Stimulated activated CD8-positive, alpha-beta memory T cell treated with anti-CD3 and anti-CD28 coated beads, Interleukin-15, amount 100 ng/mL, for 24 hours (primary cell): ENCODE data around the gene CATSPERE.
"Not testable (repeated sequence)": the region's sequence is repeated elsewhere in the genome, so short reads cannot be mapped to it uniquely, and the experiment has no call there.

ENCODE experiments used
- DNase-seq: peaks from one replicate; pipeline ENCODE4 v3.0.0-alpha.2; 2020; ENCODE audit warnings: low read depth

Gene CATSPERE

DNA sequence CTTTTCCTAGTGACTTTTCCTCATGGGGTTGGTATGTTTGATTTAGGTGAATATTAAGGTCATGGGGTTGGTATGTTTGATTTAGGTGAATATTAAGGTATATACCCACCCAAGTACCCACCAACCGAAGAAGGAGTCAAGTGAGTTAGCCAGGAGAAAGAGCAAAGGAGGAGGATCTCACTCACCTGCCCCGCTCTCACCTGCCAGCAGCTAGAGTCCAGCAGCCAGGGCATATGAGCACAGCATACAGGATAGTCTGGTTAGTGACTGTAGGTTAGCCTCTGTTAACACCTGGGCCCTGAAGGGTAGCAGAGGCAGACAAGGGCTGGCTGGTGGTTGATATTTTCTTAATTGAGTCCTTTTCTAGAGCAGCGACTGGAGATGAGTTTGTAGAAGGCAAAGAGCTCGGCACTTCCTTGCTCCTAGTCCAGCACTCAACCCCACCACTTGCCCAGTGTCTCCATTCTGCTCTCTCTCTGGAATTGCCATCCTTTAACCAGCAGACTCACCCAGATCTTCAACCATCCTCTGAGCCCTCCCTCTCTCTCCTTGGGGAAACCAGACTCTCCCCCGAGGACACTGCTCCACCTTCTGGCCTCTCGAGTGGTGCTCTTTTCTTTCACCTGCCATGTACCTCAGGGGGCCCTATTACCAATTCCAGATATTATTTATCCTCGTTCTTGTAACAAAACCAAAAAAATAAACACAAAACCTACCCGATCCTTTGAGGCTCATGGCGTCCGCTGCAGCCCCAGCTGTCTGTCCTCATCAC is 175.6 kb downstream of the CATSPERE start:
- no peak for DNase-seq

DNA sequence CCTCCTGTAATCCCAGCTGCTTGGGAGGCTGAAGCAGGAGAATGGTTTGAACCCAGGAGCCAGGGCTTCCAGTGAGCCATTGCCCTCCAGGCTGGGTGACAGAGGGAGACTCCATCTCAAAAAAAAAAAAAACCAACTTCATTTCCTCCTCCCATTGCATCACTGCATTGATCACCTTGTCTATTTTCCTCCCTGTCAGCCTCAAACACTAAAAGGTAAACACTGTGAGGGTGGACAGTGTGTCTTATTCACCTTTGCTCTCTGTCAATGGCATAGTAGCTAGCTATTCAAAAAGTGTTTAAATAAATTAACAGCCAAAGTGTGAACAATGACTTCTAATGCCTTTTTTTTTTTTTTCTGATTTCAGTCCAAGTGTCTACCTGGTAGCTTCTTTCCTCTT is 178.5 kb downstream of the CATSPERE start:
- no peak for DNase-seq

DNA sequence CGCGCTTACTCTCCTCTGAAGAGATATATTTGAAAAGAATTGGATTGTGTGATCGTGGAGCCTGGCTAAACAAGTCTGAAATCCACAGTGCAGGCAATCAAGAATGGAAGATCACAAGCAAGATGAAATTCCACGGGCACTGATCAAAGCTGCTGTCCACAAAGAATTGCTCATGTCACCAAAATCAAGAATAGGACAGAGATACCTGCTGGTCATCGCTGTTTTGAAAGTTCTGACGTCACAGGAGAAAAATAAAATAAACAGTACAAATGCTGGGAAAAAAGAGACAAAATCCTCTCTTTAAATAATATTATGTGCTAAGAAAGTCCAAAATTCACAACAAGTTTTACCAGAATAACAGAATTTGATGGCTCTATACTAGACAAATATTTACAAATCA is 179.8 kb downstream of the CATSPERE start:
- DNase-seq, result no peak

DNA sequence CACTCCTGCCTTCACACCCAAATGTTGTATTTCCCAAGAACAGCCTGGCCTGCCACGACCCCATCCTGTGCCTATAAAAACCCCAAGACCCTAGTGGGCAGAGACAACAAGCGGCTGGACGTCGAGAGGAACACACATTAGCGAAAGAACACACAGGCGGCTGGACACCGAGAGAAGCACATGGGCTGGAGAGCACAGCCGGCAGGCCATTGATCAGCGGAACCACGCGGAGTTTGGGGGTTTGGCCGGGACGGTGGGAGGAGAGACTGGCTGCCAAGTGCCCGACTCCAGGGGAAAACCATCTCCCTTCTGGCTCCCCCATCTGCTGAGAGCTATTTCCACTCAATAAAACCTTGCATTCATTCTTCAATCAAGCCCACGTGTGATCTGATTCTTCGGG is 181.5 kb downstream of the CATSPERE start:
- DNase-seq, result no peak

DNA sequence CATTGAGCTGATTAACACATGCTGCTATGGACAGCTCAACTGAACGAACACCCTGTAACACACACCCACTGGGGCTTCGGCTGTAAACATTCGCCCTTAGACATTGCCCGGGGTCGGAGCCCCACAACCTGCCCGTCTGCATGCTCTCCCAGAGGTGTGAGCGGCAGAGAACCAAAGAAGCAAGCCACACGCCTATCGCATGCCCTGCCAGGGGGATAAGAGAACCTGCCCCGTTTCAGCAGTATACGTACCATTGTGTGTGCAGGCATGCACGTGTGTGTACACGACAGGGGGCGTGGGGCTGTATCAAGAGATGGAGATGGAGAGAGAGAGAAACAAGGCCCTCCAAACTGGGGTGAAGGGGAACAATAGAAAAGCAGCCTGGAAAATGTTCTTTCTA is 181.9 kb downstream of the CATSPERE start:
- no peak for DNase-seq

DNA sequence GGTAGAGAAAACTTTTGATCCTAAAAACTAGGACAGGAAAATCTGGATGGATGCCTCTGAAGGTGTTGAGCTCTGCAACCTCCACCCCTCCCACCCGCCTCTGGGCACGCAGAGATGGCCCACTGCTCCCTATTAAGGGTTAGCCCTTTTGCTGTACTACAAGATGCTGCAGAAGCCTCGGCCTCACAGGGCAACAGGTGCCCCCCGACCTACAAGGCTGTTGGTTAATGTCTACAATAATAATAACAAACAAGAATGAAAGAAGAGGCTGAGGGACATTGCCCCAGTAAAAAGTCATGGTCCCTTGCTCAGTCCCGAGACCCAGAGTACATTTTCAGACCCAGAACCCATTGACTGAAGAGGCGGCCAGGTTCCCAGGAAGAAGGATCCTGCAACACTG is 184.3 kb downstream of the CATSPERE start:
- no peak for DNase-seq

DNA sequence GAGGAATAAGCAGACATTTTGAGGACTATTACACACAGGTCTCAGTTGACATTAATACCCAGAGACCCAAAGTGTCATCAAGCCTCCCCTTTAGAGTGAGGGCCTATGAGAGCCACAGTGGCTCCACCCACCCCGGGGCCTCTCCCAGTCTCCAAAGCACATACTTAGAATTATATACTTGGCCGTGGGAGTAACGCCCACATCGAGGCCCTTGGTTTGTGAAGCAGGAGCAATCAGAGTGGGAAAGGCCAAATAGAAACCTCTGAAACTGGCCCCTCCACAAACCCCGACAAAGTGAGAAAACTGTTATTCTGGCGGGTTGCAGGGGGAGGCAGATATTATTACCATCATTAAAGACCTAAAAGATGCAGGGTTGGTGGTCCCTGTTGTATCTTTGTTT is 184.8 kb downstream of the CATSPERE start:
- no peak for DNase-seq

DNA sequence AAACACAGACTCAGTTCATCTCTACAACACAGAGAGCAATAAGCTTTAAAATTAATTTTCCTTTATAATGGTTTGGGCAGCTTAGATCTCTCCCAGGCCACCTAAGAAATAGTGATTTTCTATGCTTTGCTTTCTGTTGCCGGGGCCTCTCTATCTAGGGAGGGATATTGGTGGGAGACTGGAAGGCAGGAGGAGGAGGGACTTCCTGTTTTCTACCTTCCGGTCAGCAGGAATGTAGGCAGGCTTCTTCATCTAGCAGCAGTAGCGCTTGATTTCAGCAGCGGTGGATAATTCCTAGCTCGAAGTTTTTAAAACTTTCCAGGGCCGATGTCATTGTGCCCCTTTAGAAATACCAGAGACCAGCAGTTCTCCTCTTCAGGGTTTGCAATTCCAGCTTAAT is 186.7 kb downstream of the CATSPERE start:
- no peak for DNase-seq

DNA sequence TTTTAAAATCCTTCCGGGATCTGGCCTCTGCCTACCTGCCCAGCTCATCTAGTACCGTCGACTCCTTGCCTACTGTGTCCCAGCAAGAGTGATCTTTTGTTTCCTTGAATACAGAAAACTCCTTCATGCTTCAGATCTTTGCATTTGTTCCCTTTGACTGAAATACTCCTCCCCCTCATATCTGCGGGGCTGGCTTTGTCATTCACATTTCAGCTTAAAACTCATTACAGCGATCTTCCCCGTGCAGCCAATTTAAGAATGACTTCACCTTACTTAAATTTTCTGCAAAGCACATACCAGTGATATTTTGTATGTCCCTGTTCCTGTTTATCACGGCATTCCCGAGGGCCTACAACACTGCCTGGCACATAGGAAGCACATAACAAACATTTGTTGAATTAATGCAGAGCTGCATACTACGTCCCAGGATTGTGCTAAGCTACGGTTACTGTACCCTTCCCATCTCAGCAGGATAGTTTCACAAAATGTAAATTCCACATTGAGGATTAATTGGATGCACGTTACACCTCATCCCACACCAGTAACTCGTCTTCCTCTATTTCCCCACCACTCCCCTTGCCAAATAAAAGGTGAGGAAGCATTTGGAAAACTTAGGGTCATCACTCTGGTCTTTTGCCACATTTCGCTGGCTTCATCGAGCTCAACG is 191.0 kb downstream of the CATSPERE start:
- DNase-seq, result no peak

DNA sequence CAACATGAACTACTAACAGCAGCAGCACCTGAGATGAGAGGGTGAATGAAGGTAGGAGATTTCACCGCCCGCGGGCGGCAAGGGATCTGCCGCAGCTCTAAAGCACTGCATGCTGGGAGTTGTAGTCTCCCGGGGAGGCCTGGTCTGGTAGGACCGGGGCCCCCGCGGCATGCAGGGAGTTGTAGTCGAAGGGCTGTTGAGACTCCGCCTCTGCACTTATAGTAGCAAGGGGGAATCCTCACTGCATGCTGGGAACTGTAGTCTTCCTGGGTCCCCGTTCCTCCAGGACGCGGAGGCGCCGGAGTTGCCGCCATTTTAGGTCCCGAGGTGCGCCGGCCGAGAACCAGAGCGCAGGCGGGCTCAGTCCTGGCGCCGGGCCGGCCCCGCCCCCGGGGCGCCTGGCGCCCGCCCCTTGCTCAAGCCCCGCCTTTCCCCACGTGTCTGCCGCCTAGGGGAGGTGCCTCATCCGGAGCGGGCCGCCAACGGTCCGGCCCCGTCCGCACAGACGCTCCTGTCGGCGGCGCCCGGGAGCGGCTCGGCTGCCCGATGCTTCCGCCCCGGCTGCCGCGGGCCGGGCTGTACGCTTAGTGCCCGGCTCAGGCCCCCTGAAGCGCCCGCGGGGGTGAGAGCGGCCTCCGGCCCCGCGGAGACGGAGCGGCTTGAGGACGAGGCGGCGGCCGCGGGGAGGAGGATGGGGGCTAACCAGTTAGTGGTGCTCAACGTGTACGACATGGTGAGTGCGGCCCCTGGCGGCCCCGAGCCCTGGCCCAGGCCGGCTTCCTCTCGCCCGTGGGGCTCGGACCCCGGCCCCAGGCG is 191.8 kb downstream of the CATSPERE start, which contains the start of gene DESI2:
Gene DESI2 (plus strand): TSS at position 504 of the 816 bp plus-strand sequence. CDS start 188 bp downstream, at position 692.
- DNase-seq, result peak; percentile 86

DNA sequence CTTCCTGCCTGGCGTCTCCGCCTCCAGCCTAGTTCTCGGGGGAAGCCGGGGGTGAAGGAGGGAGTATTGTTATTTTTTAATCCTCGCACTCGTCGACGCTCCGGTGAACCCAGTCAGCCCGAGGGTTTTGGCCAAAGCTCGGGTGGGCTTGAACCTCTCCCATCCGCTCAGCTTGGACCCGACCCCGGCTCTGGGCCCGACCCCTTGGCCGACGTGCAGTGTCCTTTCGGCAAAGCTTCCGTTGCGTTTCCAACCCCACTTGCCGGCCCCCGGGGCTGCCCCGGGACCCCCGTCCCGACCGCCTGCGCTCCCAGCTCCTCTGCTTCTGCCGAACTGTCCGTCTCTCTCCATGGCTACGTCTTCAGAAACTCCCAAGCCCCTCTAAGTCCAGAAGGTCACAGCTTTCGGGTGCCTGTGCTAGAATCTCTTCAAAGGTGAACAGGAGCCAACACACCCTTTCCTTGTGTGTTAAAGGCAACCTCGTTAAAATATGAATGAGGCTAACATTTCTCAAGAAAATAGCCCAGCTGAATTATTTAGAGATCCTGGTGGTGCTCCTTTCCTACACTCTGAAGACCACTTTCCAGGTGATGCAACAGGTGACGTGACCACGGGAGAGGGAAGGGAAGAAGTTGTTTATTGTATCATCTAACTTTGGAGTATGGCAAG is 192.5 kb downstream of the CATSPERE start:
- no peak for DNase-seq

DNA sequence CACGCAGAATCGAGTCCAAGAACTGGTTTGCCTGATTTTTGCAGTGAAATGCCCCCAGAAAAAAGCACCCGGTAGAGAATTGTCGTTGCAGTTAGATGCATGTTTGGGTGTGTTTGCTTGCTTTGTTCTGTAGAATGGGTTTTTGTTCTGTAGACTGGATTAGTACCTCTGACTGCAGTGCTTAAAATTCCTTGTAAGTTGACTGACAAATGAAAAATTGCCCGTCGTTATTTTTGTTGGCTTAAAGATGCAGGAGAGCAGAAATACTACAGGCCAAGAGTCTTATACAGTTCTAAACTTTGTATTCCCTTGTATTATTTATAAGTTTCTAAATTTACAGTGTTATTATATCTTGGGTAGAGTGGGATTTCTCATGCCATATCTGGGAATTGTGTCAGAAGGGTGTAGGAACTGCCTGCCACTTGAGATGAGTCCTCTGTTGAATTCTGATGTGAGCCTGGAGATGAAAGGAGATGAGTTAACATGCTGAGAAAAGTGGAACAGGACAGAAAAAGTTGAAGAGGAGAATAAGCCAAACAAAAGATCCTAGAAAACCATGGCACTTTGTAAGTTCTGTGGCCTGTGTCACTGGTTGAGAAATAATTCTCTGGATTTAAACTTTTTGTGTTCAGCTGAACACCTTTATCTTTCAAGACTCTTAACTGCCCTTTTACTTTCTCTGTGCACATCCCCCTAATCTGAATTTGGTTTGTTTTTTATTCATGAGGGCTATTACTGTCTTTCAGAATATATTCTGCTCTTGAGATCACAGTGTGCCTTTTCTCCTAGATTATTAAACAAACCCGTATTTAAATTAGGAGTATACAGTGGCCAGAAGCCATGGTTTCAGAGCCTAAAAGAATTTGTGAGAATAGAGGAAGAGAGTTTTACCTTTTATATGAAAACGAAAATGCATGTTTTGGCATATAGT is 193.3 kb downstream of the CATSPERE start:
- DNase-seq, result no peak

DNA sequence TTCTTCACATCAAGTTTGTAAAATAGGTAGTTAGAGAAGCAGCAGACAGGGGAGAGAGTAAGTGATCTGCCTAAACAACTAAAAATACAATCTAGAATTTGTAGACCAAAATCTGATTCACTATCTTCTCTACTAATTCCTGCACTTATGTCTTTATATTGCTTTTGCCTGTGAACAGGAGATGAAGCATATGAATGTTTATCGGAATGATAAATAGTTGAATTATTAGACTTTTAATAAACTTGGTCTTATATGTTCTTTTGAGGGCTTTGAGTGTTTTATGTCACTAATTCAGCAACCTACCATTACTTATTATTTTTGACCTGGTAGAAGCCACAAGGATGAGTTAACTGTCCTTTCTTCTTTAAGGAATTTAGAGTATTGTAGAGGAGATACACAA is 194.1 kb downstream of the CATSPERE start:
- DNase-seq, result no peak

DNA sequence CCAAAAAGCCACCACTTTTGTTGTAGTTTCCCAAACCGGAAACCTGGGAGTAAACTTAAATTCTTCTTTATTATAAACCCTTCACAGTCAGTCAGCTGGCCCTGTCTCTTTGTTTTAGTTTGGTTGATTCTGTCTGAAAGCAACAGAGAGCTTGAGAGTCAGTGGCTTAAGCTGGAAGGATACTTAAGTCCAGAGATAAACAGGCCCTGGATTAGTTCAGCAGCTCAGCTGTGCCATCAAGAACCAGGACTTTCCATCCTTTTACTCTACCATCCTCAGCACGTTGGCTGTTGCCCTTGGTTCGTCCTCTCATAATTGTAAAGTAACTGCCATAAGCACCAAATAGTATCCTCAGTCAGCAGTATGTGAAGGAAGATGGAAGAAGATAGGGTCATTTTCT is 196.3 kb downstream of the CATSPERE start:
- no peak for DNase-seq

DNA sequence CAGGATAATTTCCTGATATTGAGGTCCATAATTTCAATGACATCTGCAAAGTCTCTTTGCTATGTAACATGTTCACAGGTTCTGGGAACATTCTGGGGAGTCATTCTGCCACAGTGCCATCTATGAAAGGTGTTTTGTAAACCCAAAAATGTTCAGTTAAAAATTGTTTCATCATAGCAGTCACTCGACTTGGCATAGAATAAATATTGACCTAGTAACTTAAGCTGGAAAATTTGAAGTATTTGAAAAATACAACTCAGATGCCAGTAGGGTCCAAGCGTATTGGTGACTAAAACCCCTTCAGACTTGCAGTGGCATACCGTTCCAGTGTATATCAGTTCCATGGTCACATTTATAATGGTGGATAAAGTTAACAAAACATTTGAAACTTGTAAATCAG is 198.6 kb downstream of the CATSPERE start:
- no peak for DNase-seq

DNA sequence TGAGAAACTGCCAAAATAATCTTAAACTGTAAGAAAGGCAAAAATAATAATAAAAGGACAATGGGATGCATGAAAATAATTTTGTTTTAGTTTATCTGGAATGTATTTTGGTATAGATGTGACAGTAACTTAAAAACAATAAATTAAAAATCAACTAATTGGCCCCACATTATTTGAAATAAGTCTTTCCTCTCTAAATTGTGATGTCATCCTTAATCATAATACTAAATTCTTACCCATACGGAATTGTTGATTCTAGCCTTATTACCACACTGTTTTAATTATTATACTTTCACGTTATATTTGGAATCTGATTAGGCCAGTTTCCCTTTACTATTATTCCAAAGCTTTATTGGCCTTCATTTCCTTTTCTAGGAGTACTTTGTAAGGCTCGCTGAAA is 199.5 kb downstream of the CATSPERE start:
- no peak for DNase-seq

DNA sequence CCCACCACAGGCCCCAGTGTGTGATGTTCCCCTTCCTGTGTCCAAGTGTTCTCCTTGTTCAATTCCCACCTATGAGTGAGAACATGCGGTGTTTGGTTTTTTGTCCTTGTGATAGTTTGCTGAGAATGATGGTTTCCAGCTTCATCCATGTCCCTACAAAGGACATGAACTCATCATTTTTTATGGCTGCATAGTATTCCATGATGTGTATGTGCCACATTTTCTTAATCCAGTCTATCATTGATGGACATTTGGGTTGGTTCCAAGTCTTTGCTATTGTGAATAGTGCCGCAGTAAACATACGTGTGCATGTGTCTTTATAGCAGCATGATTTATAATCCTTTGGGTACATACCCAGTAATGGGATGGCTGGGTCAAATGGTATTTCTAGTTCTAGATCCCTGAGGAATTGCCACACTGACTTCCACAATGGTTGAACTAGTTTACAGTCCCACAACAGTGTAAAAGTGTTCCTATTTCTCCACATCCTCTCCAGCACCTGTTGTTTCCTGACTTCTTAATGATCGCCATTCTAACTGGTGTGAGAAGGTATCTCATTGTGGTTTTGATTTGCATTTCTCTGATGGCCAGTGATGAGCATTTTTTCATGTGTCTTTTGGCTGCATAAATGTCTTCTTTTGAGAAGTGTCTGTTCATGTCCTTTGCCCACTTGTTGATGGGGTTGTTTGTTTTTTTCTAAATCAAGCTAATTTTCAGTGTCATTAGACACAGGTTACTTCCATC is 200.7 kb downstream of the CATSPERE start:
- not testable (repeated sequence) for DNase-seq

DNA sequence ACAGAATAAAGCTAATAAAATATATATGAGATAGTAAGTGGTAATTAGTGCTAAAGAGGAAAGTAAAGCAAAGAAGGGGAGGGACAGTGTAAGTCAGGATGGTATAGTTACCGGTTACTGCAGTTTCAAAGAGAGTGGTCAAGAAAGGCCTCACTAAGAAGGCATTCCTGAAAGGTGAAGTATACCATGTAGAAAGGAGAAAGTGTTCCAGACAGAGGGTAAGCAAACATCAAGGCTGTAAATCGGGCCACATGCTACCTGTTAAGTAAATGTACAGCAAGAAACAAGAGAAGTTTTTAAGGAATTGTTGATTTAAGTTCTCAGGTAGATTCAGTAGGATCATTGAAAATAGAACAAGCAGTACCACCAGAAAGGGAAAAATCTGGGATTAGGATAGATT is 201.5 kb downstream of the CATSPERE start:
- no peak for DNase-seq

DNA sequence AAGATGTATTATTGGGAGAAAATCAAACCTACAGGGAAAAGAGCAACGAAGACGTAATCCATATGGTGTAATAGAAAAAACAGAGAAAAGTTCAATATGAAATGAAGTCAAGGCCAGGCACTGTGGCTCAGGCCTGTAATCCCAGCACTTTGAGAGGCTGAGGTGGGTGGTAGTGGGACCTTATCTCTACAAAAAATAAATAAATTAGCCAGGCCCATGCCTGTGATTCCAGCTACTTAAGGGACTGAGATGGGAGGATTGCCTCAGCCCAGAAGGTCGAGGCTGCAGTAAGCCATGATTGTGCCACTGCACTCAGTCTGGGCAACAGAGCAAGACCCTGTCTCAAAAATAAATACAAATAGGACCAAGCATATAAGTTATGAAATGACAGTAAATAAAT is 203.3 kb downstream of the CATSPERE start:
- no peak for DNase-seq

DNA sequence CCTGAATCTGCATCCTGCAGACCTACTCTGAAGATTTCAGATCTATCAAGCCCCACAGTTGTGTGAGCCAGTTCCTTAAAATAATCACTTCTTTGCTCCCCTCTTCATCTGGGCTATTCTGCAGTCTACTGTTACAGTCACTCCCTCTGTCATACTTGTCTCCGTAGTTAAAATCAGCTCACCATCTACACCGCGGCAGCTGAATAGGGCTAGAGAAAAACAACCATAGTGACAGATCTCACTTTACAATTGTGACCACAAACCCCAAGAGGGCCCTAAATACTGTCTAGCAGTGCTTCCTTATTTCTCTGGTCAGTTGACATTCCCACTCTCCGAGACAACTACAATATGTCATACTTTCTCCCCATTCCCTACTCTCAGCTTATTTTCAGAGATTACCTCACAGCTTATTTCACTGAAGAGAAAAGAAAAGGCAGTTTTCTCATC is 204.7 kb downstream of the CATSPERE start:
- DNase-seq, result no peak
